Mesenchymal stem cell (in vitro differentiated cells and primary cell): ENCODE measurements around the gene OTOS.

Source experiments
- DNase-seq: peaks from one replicate; pipeline ENCODE4 v3.0.0-alpha.2; 2013
- H2AFZ ChIP-seq: one replicate; pipeline ENCODE4 v1.6.1; 2013; ENCODE audit warnings: low read depth, mild to moderate bottlenecking, control low read depth, inconsistent platforms, low read length, moderate library complexity
- H2AK5ac ChIP-seq: 2 replicates; pipeline ENCODE4 v1.6.1; 2013; ENCODE audit warnings: low read length, moderate library complexity, mild to moderate bottlenecking, inconsistent platforms; ENCODE audit not compliant: severe bottlenecking
- H2BK120ac ChIP-seq: one replicate; pipeline ENCODE4 v1.6.1; 2013; ENCODE audit warnings: low read depth, mild to moderate bottlenecking, inconsistent platforms, low read length, moderate library complexity
- H2BK12ac ChIP-seq, 2 experiments: one replicate each; pipeline ENCODE4 v1.6.1; 2013; ENCODE audit warnings: inconsistent platforms in 2 of 2, low read length in 2 of 2, mild to moderate bottlenecking in 2 of 2, moderate library complexity in 2 of 2, control low read depth in 1 of 2
- H2BK15ac ChIP-seq: one replicate; pipeline ENCODE4 v1.6.1; 2013; ENCODE audit warnings: mild to moderate bottlenecking, low read depth, inconsistent platforms; ENCODE audit not compliant: poor library complexity, severe bottlenecking
- H2BK5ac ChIP-seq: 2 replicates; pipeline ENCODE4 v1.6.1; 2013; ENCODE audit warnings: low read depth, mild to moderate bottlenecking, low read length, control low read depth, inconsistent platforms; ENCODE audit not compliant: poor library complexity, severe bottlenecking
- H3K14ac ChIP-seq, 2 experiments: one replicate each; pipeline ENCODE4 v1.6.1; 2013; ENCODE audit warnings: inconsistent platforms in 2 of 2, low read length in 2 of 2, control low read depth in 1 of 2, mild to moderate bottlenecking in 1 of 2, moderate library complexity in 1 of 2
- H3K18ac ChIP-seq, 2 experiments: one replicate each; pipeline ENCODE4 v1.6.1; 2013; ENCODE audit warnings: inconsistent platforms in 2 of 2, low read length in 2 of 2, control low read depth in 1 of 2, low read depth in 1 of 2, mild to moderate bottlenecking in 1 of 2
- H3K23ac ChIP-seq, 2 experiments: one replicate each; pipeline ENCODE4 v1.6.1; 2013; ENCODE audit warnings: inconsistent platforms in 2 of 2, low read length in 2 of 2, mild to moderate bottlenecking in 2 of 2, moderate library complexity in 2 of 2, control low read depth in 1 of 2
- H3K27ac ChIP-seq: 2 replicates; pipeline ENCODE4 v1.5.1; 2013; ENCODE audit warnings: mild to moderate bottlenecking, moderate library complexity, low read length, control low read depth, inconsistent platforms; ENCODE audit not compliant: poor library complexity, severe bottlenecking
- H3K27me3 ChIP-seq, 2 experiments: 2 replicates each; pipeline versions ENCODE4 v1.6.1 to v1.7.0; 2013; ENCODE audit warnings: low read length in 2 of 2, mild to moderate bottlenecking in 2 of 2, moderate library complexity in 2 of 2, control low read depth in 1 of 2, inconsistent platforms in 1 of 2; ENCODE audit not compliant: control insufficient read depth in 1 of 2, insufficient read depth in 1 of 2
- H3K36me3 ChIP-seq, 2 experiments: 2 replicates each; pipeline versions ENCODE4 v1.6.1 to v1.7.0; 2013; ENCODE audit warnings: low read length in 2 of 2, control low read depth in 1 of 2, inconsistent platforms in 1 of 2, low read depth in 1 of 2, mild to moderate bottlenecking in 1 of 2; ENCODE audit not compliant: insufficient read depth in 2 of 2, control insufficient read depth in 1 of 2
- H3K4ac ChIP-seq, 2 experiments: one replicate each; pipeline ENCODE4 v1.6.1; 2013; ENCODE audit warnings: inconsistent platforms in 2 of 2, low read length in 2 of 2, mild to moderate bottlenecking in 2 of 2, moderate library complexity in 2 of 2, control low read depth in 1 of 2, low read depth in 1 of 2
- H3K4me1 ChIP-seq: 2 replicates; pipeline ENCODE4 v1.6.1; 2013; ENCODE audit warnings: low read depth, low read length, control low read depth; ENCODE audit not compliant: control insufficient read depth, insufficient read depth
- H3K4me2 ChIP-seq: 2 replicates; pipeline ENCODE4 v1.6.1; 2013; ENCODE audit warnings: low read length, mild to moderate bottlenecking, inconsistent platforms; ENCODE audit not compliant: poor library complexity, severe bottlenecking
- H3K4me3 ChIP-seq, 2 experiments: 2 replicates each; pipeline versions ENCODE4 v1.5.1 to v1.7.0; 2013; ENCODE audit warnings: low read length in 2 of 2, mild to moderate bottlenecking in 2 of 2, control low read depth in 1 of 2, low read depth in 1 of 2; ENCODE audit not compliant: insufficient read depth in 1 of 2
- H3K79me1 ChIP-seq: replicated peaks from 2 replicates; pipeline ENCODE4 v1.6.1; 2013; ENCODE audit warnings: mild to moderate bottlenecking, control low read depth, low read length, inconsistent platforms; ENCODE audit not compliant: poor library complexity, severe bottlenecking
- H3K9ac ChIP-seq: 2 replicates; pipeline ENCODE4 v1.7.0; 2013; ENCODE audit warnings: mild to moderate bottlenecking, low read length, moderate library complexity
- H3K9me3 ChIP-seq: 2 replicates; pipeline ENCODE4 v1.7.0; 2013; ENCODE audit warnings: mild to moderate bottlenecking, low read length; ENCODE audit not compliant: control insufficient read depth
- H4K8ac ChIP-seq: one replicate; pipeline ENCODE4 v1.6.1; 2013; ENCODE audit warnings: inconsistent platforms, mild to moderate bottlenecking, low read length, moderate library complexity
- H4K91ac ChIP-seq: one replicate; pipeline ENCODE4 v1.6.1; 2013; ENCODE audit warnings: mild to moderate bottlenecking, low read length, inconsistent platforms
- WGBS: methylation state at CpG from one replicate; pipeline ENCODE4 v1.1.7; 2013; ENCODE audit warnings: mixed read lengths; 5-methylcytosine and 5-hydroxymethylcytosine counted together

OTOS gene

GRCh38 chr2:240134466-240134865, 6.0 kb downstream of the OTOS start:
- Histone ChIP-seq H3K9ac (peak overlapping the region; percentile 97), H3K23ac (no peak overlapping the region), H3K36me3 (peaks cover 44 to 45% of the 10 kb centered on the region in 2 experiments), H2BK15ac (no peak overlapping the region), H3K4me2 (peak overlapping the region; percentile 77), H3K27ac (no peak overlapping the region), H3K4me1 (peaks cover 18% of the 10 kb centered on the region), H2BK5ac (no peak overlapping the region), H2AFZ (no peak overlapping the region), H3K4ac (no peak overlapping the region), H3K27me3 (no peaks in the 10 kb centered on the region), H3K14ac (no peak overlapping the region), H3K9me3 (no peaks in the 10 kb centered on the region), H2BK120ac (no peak overlapping the region), H3K18ac (no peak overlapping the region), H3K4me3 (peak overlapping the region in 1 of 2 experiments; percentile 97), H3K79me1 (peaks cover 32% of the 10 kb centered on the region), H2BK12ac (no peak overlapping the region), H4K8ac (no peak overlapping the region), H4K91ac (no peak overlapping the region), H2AK5ac (no peak overlapping the region)
- 88% methylated on average over 6 of the region's 6 CpGs for WGBS
- DNase-seq, result no peak

GRCh38 chr2:240133401-240133800, 7.1 kb downstream of the OTOS start:
- H2BK15ac ChIP-seq, result no peak overlapping the region
- no peak overlapping the region for H3K23ac ChIP-seq
- WGBS, result 98% methylated on average over 10 of the region's 10 CpGs
- no peak overlapping the region for H3K9ac ChIP-seq
- H2AFZ ChIP-seq, result no peak overlapping the region
- H3K36me3 ChIP-seq, result peaks cover 54 to 55% of the 10 kb centered on the region in 2 experiments
- H4K8ac ChIP-seq, result no peak overlapping the region
- H3K4me1 ChIP-seq, result peaks cover 18% of the 10 kb centered on the region
- H3K9me3 ChIP-seq, result no peaks in the 10 kb centered on the region
- no peak overlapping the region for H4K91ac ChIP-seq
- no peak overlapping the region for H3K18ac ChIP-seq
- DNase-seq, result no peak
- H2BK5ac ChIP-seq, result no peak overlapping the region
- H2BK12ac ChIP-seq, result no peak overlapping the region
- H2AK5ac ChIP-seq, result no peak overlapping the region
- no peak overlapping the region for H2BK120ac ChIP-seq
- no peak overlapping the region for H3K4ac ChIP-seq
- H3K79me1 ChIP-seq, result peaks cover 36% of the 10 kb centered on the region
- no peak overlapping the region for H3K4me2 ChIP-seq
- H3K27me3 ChIP-seq, result no peaks in the 10 kb centered on the region
- no peak overlapping the region for H3K27ac ChIP-seq
- no peak overlapping the region for H3K4me3 ChIP-seq
- no peak overlapping the region for H3K14ac ChIP-seq

GRCh38 chr2:240132651-240132980, 7.8 kb downstream of the OTOS start:
- no peak overlapping the region for H3K4me2 ChIP-seq
- no peak overlapping the region for H2AFZ ChIP-seq
- no peak for DNase-seq
- H3K36me3 ChIP-seq, result peaks cover 62 to 63% of the 10 kb centered on the region in 2 experiments
- no peak overlapping the region for H3K14ac ChIP-seq
- peaks cover 18% of the 10 kb centered on the region for H3K4me1 ChIP-seq
- H2BK120ac ChIP-seq, result no peak overlapping the region
- no peak overlapping the region for H3K18ac ChIP-seq
- no peak overlapping the region for H2BK5ac ChIP-seq
- no peak overlapping the region for H2BK12ac ChIP-seq
- H3K27ac ChIP-seq, result no peak overlapping the region
- H4K91ac ChIP-seq, result no peak overlapping the region
- no peak overlapping the region for H2BK15ac ChIP-seq
- no peak overlapping the region for H3K4ac ChIP-seq
- H2AK5ac ChIP-seq, result no peak overlapping the region
- no peak overlapping the region for H3K23ac ChIP-seq
- H3K27me3 ChIP-seq, result no peaks in the 10 kb centered on the region
- WGBS, result 98% methylated on average over 5 of the region's 5 CpGs
- H3K9me3 ChIP-seq, result no peaks in the 10 kb centered on the region
- H4K8ac ChIP-seq, result no peak overlapping the region
- no peak overlapping the region for H3K4me3 ChIP-seq
- no peak overlapping the region for H3K9ac ChIP-seq
- peaks cover 41% of the 10 kb centered on the region for H3K79me1 ChIP-seq

GRCh38 chr2:240131941-240132650, 8.4 kb downstream of the OTOS start:
- Histone ChIP-seq H3K14ac (no peak overlapping the region), H3K9ac (no peak overlapping the region), H3K79me1 (peaks cover 44% of the 10 kb centered on the region), H2AK5ac (no peak overlapping the region), H3K27ac (no peak overlapping the region), H3K23ac (no peak overlapping the region), H3K4me2 (no peak overlapping the region), H2BK15ac (no peak overlapping the region), H3K18ac (no peak overlapping the region), H4K8ac (no peak overlapping the region), H4K91ac (no peak overlapping the region), H2BK5ac (no peak overlapping the region), H3K9me3 (no peaks in the 10 kb centered on the region), H3K4ac (no peak overlapping the region), H3K4me1 (peaks cover 18% of the 10 kb centered on the region), H3K27me3 (no peaks in the 10 kb centered on the region), H2BK12ac (no peak overlapping the region), H2AFZ (no peak overlapping the region), H2BK120ac (no peak overlapping the region), H3K4me3 (no peak overlapping the region), H3K36me3 (peaks cover 67 to 68% of the 10 kb centered on the region in 2 experiments)
- WGBS, result 95% methylated on average over 21 of the region's 22 CpGs
- DNase-seq, result no peak
